HG02678 (cell line): ENCODE measurements around the gene UBR3.
"Not testable (repeated sequence)": the region's sequence is repeated elsewhere in the genome, so short reads cannot be mapped to it uniquely, and the experiment has no call there.

Experiments
- ATAC-seq: cut with Tn5 transposase; IDR thresholded peaks from one replicate; pipeline ENCODE4 v1.9.1; 2021; ENCODE audit warnings: mild to moderate bottlenecking, moderate library complexity; ENCODE audit not compliant: unreplicated experiment

The UBR3 gene

DNA sequence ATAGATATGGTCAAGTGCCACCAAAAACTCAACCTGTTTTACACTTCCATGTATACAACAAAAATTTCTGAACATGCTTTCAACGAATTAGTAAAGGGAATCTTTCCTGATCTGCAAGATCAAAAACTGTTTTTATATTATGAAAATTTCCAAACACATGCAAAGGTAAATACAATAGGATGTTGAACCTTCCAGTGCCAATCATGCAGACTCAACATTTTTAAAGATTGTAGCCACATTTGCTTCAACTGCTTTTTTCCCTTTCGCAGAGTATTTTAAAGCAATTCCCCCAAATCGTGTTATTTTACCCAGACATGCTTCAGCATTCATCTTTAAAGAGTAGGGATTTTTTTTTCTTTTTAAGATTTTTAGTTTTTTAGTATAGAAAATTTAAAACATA is 40.3 kb downstream of the UBR3 start:
- no peak for ATAC-seq

GRCh38 chr2:169868951-169869350 is 41.7 kb downstream of the UBR3 start:
- ATAC-seq: no peak

GRCh38 chr2:169871369-169871768 is 44.1 kb downstream of the UBR3 start:
- ATAC-seq: not testable (repeated sequence)

DNA sequence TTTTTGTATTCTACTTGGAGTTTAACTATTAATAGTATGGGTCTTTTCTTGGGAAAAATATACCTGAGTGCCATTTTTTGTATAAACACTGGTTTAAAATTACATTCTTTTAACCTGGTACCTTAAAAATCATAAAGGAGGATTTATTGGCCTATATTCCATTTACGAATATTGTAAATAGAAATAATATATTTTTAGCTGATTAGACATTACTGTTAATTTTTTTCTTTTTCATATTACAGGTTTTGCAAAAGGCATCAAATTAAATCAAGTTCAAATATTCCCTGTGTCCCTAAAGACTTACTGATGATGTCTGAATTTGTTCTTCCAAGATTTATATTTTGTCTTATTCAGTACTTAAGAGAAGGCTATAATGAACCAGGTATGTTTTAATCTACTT is 44.7 kb downstream of the UBR3 start:
- ATAC-seq: no peak

GRCh38 chr2:169877398-169877797 is 50.1 kb downstream of the UBR3 start:
- no peak for ATAC-seq

DNA sequence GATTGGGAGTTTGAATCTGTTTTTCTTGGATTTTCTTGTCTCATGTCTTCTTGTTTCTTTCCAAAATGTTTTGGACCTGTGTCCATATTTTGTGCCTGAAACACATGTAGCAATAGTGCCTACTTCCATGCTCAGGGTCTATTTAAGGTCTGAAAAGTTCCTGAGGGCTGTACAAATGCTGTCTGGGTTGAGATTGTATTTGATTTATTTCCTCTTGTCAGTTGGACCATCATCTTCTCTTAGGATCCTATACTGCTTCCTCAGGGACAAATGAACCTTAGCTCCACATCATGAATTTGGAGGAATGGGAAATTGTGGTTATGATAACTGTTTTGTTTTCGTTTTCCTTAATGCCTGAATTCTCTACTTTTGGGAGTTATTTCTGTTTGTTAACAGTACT is 59.9 kb downstream of the UBR3 start:
- ATAC-seq: no peak

- no peak for ATAC-seq
Observed at GRCh38 chr2:169891593-169892298, 64.5 kb downstream of the UBR3 start.

GRCh38 chr2:169892951-169893350 is 65.7 kb downstream of the UBR3 start:
- ATAC-seq: no peak

GRCh38 chr2:169895294-169895985 is 68.2 kb downstream of the UBR3 start:
- ATAC-seq: no peak

DNA sequence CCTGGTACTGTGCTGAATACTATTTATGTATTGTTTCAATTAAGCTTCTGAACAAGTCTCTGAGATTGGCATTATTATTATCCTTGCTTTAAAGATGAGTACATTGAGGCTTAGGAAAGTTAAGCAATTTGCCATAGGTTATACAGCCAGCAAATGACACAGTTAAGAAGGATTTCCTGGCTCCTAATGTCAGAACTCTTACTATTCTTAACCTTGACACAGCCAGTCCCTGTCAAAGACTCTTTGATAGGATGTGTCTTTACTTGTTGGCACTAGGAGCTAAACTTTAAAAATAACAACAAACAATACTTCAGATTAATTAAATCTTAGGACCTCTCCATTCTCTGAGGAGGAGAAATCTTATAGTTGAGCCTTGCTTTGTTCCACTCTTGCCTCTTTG is 70.6 kb downstream of the UBR3 start:
- ATAC-seq: no peak

DNA sequence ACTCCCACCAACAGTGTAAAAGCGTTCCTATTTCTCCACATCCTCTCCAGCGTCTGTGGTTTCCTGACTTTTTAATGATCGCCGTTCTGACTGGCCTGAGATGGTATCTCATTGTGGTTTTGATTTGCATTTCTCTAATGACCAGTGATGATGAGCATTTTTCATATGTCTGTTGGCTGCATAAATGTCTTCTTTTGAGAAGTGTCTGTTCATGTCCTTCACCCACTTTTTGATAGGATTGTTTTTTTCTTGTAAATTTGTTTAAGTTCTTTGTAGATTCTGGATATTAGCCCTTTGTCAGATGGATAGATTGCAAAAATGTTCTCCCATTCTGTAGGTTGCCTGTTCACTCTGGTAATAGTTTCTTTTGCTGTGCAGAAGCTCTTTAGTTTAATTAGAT is 72.8 kb downstream of the UBR3 start:
- ATAC-seq: not testable (repeated sequence)

GRCh38 chr2:169900686-169901085 is 73.4 kb downstream of the UBR3 start:
- ATAC-seq: no peak

- ATAC-seq: no peak
Observed at GRCh38 chr2:169906731-169907130, 79.5 kb downstream of the UBR3 start.

DNA sequence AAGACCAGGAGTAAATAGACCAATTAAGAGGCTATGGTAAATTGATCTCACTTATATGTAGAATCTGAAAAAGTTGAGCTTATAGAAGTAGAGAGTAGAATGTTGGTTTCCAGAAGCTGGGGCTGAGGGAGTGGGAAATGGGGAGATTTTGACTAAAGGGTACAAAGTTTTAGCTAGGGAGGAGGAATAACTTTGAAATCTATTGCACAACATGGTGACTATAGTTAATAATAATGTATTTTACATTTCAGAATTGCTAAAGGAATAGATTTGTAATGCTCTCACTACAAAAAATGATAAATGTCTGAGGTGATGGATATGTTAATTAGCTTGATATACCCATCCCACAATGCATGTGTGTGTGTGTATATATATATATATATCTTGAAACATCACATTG is 82.1 kb downstream of the UBR3 start:
- no peak for ATAC-seq

- ATAC-seq: no peak
Observed at GRCh38 chr2:169910109-169910799, 83.0 kb downstream of the UBR3 start.

DNA sequence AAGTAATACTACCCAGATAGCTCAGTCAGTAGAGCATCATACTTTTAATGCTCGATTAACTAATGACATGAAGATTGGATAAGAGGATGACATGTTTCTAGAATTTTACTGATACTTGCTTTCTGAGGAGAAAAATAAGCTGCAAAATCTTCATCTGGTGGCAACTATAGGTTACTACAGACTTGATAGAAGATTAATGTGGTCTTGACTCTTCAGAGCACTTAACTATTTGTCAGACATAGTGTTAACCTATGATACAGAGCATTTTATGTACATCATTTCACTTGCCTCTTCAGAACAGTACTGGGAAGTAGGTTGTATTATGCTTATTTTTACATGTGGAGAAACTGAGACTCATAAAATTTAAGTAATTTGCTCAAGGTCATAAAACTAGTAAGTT is 83.9 kb downstream of the UBR3 start:
- no peak for ATAC-seq

GRCh38 chr2:169916623-169917022 is 89.4 kb downstream of the UBR3 start:
- ATAC-seq: no peak

- no peak for ATAC-seq
Observed at GRCh38 chr2:169923977-169924376, 96.7 kb downstream of the UBR3 start.

GRCh38 chr2:169925968-169926367 is 98.7 kb downstream of the UBR3 start:
- no peak for ATAC-seq

DNA sequence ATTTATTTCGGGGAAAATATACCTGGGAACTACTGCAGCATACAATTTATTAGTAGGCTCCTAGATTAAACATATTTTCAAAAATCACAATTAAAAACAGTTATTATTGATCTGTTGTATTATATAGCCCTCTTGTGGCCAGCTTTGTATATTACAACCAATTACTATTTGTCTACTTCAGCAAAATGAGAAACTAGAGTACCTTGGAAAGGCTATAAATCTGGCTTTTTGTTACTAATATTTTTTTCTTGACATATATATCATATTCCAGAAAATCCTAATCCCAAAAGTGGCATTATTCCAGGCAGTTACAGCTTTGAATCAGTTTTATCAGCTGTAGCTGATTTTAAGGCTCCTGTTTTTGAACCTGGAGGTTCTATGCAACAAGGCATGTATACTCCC is 101.2 kb downstream of the UBR3 start:
- ATAC-seq: no peak

- ATAC-seq: peak; percentile 69
Observed at GRCh38 chr2:169933124-169933711, 106.0 kb downstream of the UBR3 start.

DNA sequence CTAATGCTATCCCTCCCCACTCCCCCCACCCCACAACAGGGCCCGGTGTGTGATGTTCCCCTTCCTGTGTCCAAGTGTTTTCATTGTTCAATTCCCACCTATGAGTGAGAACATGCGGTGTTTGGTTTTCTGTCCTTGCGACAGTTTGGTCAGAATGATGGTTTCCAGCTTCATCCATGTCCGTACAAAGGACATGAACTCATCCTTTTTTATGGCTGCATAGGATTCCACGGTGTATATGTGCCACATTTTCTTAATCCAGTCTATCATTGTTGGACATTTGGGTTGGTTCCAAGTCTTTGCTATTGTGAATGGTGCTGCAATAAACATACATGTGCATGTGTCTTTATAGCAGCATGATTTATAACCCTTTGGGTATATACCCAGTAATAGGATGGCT is 109.4 kb downstream of the UBR3 start:
- not testable (repeated sequence) for ATAC-seq
